PC-3 (cell line): ENCODE results near the gene RYR2. TPM values are rescaled to one million over a fixed set of nuclear protein-coding genes. Genes with fewer than 3 reads are reported as not detected.

Experiments
- ATAC-seq: fragments of 200-7000 bp; cut with Tn5 transposase; 2 replicates; pipeline ENCODE4 v1.9.1; 2020; ENCODE audit warnings: mild to moderate bottlenecking, moderate library complexity
- BruUV-seq: library from RNA; stranded (reverse); fragments of 400-500 nt; replicated peaks from 2 replicates; lab custom pipeline; 2021; lab: Mats Ljungman, UMichigan
- CTCF ChIA-PET: fragments of 300-600 bp; sonication (Branson Sonifier 250); formaldehyde crosslinking; loops from one replicate; lab custom pipeline; 2022; ENCODE audit warnings: antibody characterized with exemption; lab: Charles Lee
- POLR2A ChIA-PET: fragments of 300-600 bp; sonication (Branson Sonifier 250); formaldehyde crosslinking; loops from one replicate; lab custom pipeline; 2022; ENCODE audit warnings: antibody characterized with exemption; ENCODE audit not compliant: unreplicated experiment; lab: Charles Lee
- DNase-seq: peaks from one replicate; pipeline ENCODE4 v3.0.0-alpha.2; 2015
- H2AFZ ChIP-seq: fragments of 300-600 bp; sonication (generic); 2 replicates; pipeline ENCODE4 v1.6.0; 2016; ENCODE audit warnings: antibody characterized with exemption, low read length
- H3F3A ChIP-seq: fragments of 300-600 bp; sonication (generic); one replicate; pipeline ENCODE4 v1.6.0; 2017; ENCODE audit warnings: antibody characterized with exemption, low read length, control low read depth, mild to moderate bottlenecking; ENCODE audit not compliant: unreplicated experiment
- H3K27ac ChIP-seq: fragments of 300-600 bp; sonication (generic); 2 replicates; pipeline ENCODE4 v1.5.1; 2016; ENCODE audit warnings: mild to moderate bottlenecking, low read length
- H3K27me3 ChIP-seq: fragments of 300-600 bp; sonication (generic); 2 replicates; pipeline ENCODE4 v1.6.1; 2016; ENCODE audit warnings: low read length, mixed read lengths
- H3K36me3 ChIP-seq: fragments of 300-600 bp; sonication (generic); 2 replicates; pipeline ENCODE4 v1.6.1; 2016; ENCODE audit warnings: low read depth, mixed run types, low read length, mixed read lengths
- H3K4me1 ChIP-seq: fragments of 300-600 bp; sonication (generic); 2 replicates; pipeline ENCODE4 v1.5.1; 2016; ENCODE audit warnings: low read length; ENCODE audit not compliant: insufficient read depth
- H3K4me2 ChIP-seq: fragments of 300-600 bp; sonication (generic); 2 replicates; pipeline ENCODE4 v1.6.0; 2016; ENCODE audit warnings: low read length
- H3K4me3 ChIP-seq: fragments of 300-600 bp; sonication (generic); 2 replicates; pipeline ENCODE4 v1.5.1; 2016; ENCODE audit warnings: mild to moderate bottlenecking, low read length, mixed read lengths
- H3K79me2 ChIP-seq: fragments of 300-600 bp; sonication (generic); 2 replicates; pipeline ENCODE4 v1.6.1; 2017; ENCODE audit warnings: low read length, mixed read lengths
- H3K9ac ChIP-seq: fragments of 300-600 bp; sonication (generic); 2 replicates; pipeline ENCODE4 v1.6.0; 2016; ENCODE audit warnings: mild to moderate bottlenecking, low read length
- H3K9me2 ChIP-seq: fragments of 300-600 bp; sonication (generic); replicated peaks from 2 replicates; pipeline ENCODE4 v1.6.1; 2016; ENCODE audit warnings: mixed run types, low read length, mixed read lengths
- H3K9me3 ChIP-seq: fragments of 300-600 bp; sonication (generic); 2 replicates; pipeline ENCODE4 v1.6.1; 2016; ENCODE audit warnings: low read length, mixed read lengths
- H4K20me1 ChIP-seq: fragments of 300-600 bp; sonication (generic); 2 replicates; pipeline ENCODE4 v1.6.1; 2016; ENCODE audit warnings: low read length, mixed read lengths
- CTCF ChIP-seq: fragments of 300-600 bp; sonication (generic); conservative IDR thresholded peaks from 2 replicates; pipeline ENCODE4 v1.5.1; 2017; ENCODE audit warnings: antibody characterized with exemption, low read depth, mild to moderate bottlenecking, low read length
- EZH2 ChIP-seq: fragments of 300-600 bp; sonication (generic); IDR thresholded peaks from one replicate; pipeline ENCODE4 v1.6.1; 2017; ENCODE audit warnings: antibody characterized with exemption, mild to moderate bottlenecking, low read length; ENCODE audit not compliant: unreplicated experiment
- EZH2phosphoT487 ChIP-seq: fragments of 300-600 bp; sonication (generic); IDR thresholded peaks from 2 replicates; pipeline ENCODE4 v1.6.1; 2018; ENCODE audit warnings: mild to moderate bottlenecking, antibody characterized with exemption, low read length, borderline replicate concordance
- intact Hi-C: fragments of 100-400 bp; cut with micrococcal nuclease; formaldehyde crosslinking; loops from 2 replicates; pipeline ENCODE4 v1.9.0; 2023
- total RNA-seq: library from RNA; depleted of rRNA; stranded (reverse); fragments of >200 nt; gene quantifications from 2 replicates; pipeline ENCODE4 v1.2.3, GENCODE V29; 2014

Gene RYR2
- total RNA-seq, 1 experiment from 2014 or later: not detected

GRCh38 chr1:237059244-237059643, 17.3 kb downstream of the RYR2 start:
- no TSS peak for BruUV-seq
- no peaks in the 10 kb centered on the region for H3K9me2 ChIP-seq
- no peaks in the 10 kb centered on the region for H4K20me1 ChIP-seq
- H3K36me3 ChIP-seq: no peaks in the 10 kb centered on the region
- no peak overlapping the region for H3K4me3 ChIP-seq
- H3K4me1 ChIP-seq: no peaks in the 10 kb centered on the region
- H3K4me2 ChIP-seq: no peak overlapping the region
- H3K9ac ChIP-seq: no peak overlapping the region
- H3F3A ChIP-seq: no peaks in the 10 kb centered on the region
- H3K79me2 ChIP-seq: no peaks in the 10 kb centered on the region
- ATAC-seq: no peak
- H2AFZ ChIP-seq: no peak overlapping the region
- H3K27me3 ChIP-seq: peaks cover 22% of the 10 kb centered on the region
- no peak overlapping the region for H3K27ac ChIP-seq
- CTCF ChIA-PET: no interaction called here
- intact Hi-C loops: no loop called here
- POLR2A ChIA-PET: no interaction called here
- no peak for DNase-seq
- TF ChIP-seq CTCF (no peak), EZH2phosphoT487 (no peak), EZH2 (no peak)
- H3K9me3 ChIP-seq: no peaks in the 10 kb centered on the region

GRCh38 chr1:237062976-237063375, 21.0 kb downstream of the RYR2 start:
- no peaks in the 10 kb centered on the region for H3K79me2 ChIP-seq
- no peak overlapping the region for H3K4me2 ChIP-seq
- no peaks in the 10 kb centered on the region for H3K36me3 ChIP-seq
- ChIA-PET CTCF (no interaction called here), POLR2A (no interaction called here)
- H3K4me3 ChIP-seq: no peak overlapping the region
- ATAC-seq (no peak), DNase-seq (no peak)
- no TSS peak for BruUV-seq
- no peak overlapping the region for H3K9ac ChIP-seq
- no peak overlapping the region for H3K27ac ChIP-seq
- H3K9me2 ChIP-seq: no peaks in the 10 kb centered on the region
- TF ChIP-seq EZH2: no peak
- no peak for TF ChIP-seq EZH2phosphoT487
- TF ChIP-seq CTCF: no peak
- H3F3A ChIP-seq: no peaks in the 10 kb centered on the region
- no peaks in the 10 kb centered on the region for H4K20me1 ChIP-seq
- H3K9me3 ChIP-seq: no peaks in the 10 kb centered on the region
- intact Hi-C loops: no loop called here
- no peaks in the 10 kb centered on the region for H3K4me1 ChIP-seq
- H2AFZ ChIP-seq: no peak overlapping the region
- H3K27me3 ChIP-seq: 0 out of 2 replicates have a peak, but pooled peaks cover 10% of the 10 kb centered on the region

- H3K27ac ChIP-seq: no peak overlapping the region
- POLR2A ChIA-PET: no interaction called here
- BruUV-seq: no TSS peak
- no peak for ATAC-seq
- no peaks in the 10 kb centered on the region for H3K79me2 ChIP-seq
- H2AFZ ChIP-seq: no peak overlapping the region
- no peak overlapping the region for H3K9ac ChIP-seq
- CTCF ChIA-PET: no interaction called here
- H3K36me3 ChIP-seq: no peaks in the 10 kb centered on the region
- no peaks in the 10 kb centered on the region for H4K20me1 ChIP-seq
- no peak overlapping the region for H3K4me3 ChIP-seq
- intact Hi-C loops: no loop called here
- H3K9me2 ChIP-seq: no peaks in the 10 kb centered on the region
- H3K9me3 ChIP-seq: no peaks in the 10 kb centered on the region
- TF ChIP-seq EZH2 (no peak), CTCF (no peak), EZH2phosphoT487 (no peak)
- DNase-seq: no peak
- no peak overlapping the region for H3K4me2 ChIP-seq
- no peaks in the 10 kb centered on the region for H3F3A ChIP-seq
- H3K27me3 ChIP-seq: no peaks in the 10 kb centered on the region
- no peaks in the 10 kb centered on the region for H3K4me1 ChIP-seq
These were observed 23.9 kb downstream of the RYR2 start for GRCh38 chr1:237065903-237066302.
